ENCODE results near the gene CLPTM1. TPM values are rescaled to one million over a fixed set of nuclear protein-coding genes. Genes with fewer than 3 reads are reported as not detected.
A peak's percentile ranks its signal among the peaks of the same experiment; 100 is the strongest.
"Not testable (repeated sequence)": the region's sequence is repeated elsewhere in the genome, so short reads cannot be mapped to it uniquely, and the experiment has no call there.

Gene CLPTM1
- total RNA-seq, 2 donors from 2014 or later, result 98.6 to 165 TPM

DNA sequence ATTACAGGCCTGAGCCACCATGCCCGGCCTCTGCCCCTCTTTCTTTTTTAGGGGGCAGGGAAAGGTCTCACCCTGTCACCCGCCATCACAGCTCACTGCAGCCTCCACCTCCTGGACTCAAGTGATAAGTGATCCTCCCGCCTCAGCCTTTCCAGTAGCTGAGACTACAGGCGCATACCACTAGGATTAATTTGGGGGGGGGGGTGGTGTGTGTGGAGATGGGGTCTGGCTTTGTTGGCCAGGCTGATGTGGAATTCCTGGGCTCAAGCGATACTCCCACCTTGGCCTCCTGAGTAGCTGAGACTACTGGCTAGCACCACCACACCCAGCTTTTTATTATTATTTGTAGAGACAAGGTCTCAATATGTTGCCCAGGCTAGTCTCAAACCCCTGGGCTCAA lies 45.4 kb upstream of the CLPTM1 start:
- no peak for DNase-seq
- no peak overlapping the region for H3K4me3 ChIP-seq
- no peak overlapping the region for H3K27ac ChIP-seq
- TF ChIP-seq, protein P1, sequence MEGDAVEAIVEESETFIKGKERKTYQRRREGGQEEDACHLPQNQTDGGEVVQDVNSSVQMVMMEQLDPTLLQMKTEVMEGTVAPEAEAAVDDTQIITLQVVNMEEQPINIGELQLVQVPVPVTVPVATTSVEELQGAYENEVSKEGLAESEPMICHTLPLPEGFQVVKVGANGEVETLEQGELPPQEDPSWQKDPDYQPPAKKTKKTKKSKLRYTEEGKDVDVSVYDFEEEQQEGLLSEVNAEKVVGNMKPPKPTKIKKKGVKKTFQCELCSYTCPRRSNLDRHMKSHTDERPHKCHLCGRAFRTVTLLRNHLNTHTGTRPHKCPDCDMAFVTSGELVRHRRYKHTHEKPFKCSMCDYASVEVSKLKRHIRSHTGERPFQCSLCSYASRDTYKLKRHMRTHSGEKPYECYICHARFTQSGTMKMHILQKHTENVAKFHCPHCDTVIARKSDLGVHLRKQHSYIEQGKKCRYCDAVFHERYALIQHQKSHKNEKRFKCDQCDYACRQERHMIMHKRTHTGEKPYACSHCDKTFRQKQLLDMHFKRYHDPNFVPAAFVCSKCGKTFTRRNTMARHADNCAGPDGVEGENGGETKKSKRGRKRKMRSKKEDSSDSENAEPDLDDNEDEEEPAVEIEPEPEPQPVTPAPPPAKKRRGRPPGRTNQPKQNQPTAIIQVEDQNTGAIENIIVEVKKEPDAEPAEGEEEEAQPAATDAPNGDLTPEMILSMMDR (IDR thresholded peaks at IDR 0.05), result no peak
- no peaks in the 10 kb centered on the region for H3K4me1 ChIP-seq
- no peaks in the 10 kb centered on the region for H3K36me3 ChIP-seq
- no peaks in the 10 kb centered on the region for H3K9me3 ChIP-seq
- intact Hi-C loops (cut with DNase I), result no loop called here
- no peak overlapping the region for H3K9ac ChIP-seq (ENCODE audit: low read depth in 2 of 2, low read length in 2 of 2)
- H3K27me3 ChIP-seq, result peaks cover 8% of the 10 kb centered on the region

DNA sequence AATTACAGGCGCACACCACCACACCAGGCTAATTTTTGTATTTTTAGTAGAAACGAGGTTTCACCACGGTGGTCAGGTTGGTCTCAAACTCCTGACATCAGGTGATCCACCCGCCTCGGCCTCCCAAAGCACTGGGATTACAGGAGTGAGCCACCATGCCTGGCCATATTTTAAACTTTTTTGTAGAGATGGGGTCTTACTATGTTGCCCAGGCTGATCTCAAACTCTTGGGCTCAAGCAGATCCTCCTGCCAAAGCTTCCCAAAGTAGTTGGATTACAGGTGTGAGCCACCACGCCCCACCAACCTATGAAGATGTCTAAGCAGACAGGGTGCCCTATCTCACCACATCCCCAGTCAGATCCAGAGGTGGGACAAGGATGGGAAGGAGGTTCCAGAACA lies 43.3 kb upstream of the CLPTM1 start:
- H3K4me3 ChIP-seq; intact Hi-C loops (cut with DNase I); H3K27ac ChIP-seq; H3K4me1 ChIP-seq; H3K9me3 ChIP-seq; H3K27me3 ChIP-seq; H3K36me3 ChIP-seq; H3K9ac ChIP-seq (ENCODE audit: low read depth in 2 of 2, low read length in 2 of 2); DNase-seq: not testable (repeated sequence)

DNA sequence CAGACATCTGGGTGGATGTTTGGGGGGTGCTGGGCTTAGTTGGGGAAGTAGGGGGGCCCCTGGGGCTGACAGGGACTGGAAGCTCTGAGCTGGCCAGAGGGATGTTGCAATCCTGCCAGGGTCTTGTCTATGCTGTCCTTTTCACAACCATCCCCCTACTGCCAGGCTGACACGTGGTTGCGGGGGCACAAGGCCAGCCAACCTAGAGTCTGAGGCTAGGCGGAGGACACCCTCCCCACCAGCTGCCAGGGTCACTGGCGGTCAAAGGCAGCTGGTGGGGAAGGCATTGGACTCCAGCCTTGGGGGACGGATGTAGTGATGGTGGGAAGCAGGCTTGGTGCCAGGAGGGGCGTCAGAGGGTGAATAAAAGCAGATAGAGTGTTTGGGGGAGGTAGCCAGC lies 42.3 kb upstream of the CLPTM1 start:
- intact Hi-C loops (cut with DNase I), result no loop called here
- DNase-seq, result no peak
- no peak overlapping the region for H3K27ac ChIP-seq
- no peaks in the 10 kb centered on the region for H3K27me3 ChIP-seq
- no peaks in the 10 kb centered on the region for H3K4me1 ChIP-seq
- TF ChIP-seq, protein P1 (IDR thresholded peaks at IDR 0.05), result no peak
- H3K36me3 ChIP-seq, result no peaks in the 10 kb centered on the region
- H3K9ac ChIP-seq (ENCODE audit: low read depth in 2 of 2, low read length in 2 of 2), result no peak overlapping the region
- H3K9me3 ChIP-seq, result no peaks in the 10 kb centered on the region
- H3K4me3 ChIP-seq, result no peak overlapping the region

- H3K4me1 ChIP-seq; DNase-seq; H3K27ac ChIP-seq; H3K36me3 ChIP-seq; H3K9me3 ChIP-seq; H3K9ac ChIP-seq (ENCODE audit: low read depth in 2 of 2, low read length in 2 of 2); H3K4me3 ChIP-seq; H3K27me3 ChIP-seq; intact Hi-C loops (cut with DNase I): not testable (repeated sequence)
Measured at GRCh38 chr19:44913512-44914432, 41.4 kb upstream of the CLPTM1 start.

DNA sequence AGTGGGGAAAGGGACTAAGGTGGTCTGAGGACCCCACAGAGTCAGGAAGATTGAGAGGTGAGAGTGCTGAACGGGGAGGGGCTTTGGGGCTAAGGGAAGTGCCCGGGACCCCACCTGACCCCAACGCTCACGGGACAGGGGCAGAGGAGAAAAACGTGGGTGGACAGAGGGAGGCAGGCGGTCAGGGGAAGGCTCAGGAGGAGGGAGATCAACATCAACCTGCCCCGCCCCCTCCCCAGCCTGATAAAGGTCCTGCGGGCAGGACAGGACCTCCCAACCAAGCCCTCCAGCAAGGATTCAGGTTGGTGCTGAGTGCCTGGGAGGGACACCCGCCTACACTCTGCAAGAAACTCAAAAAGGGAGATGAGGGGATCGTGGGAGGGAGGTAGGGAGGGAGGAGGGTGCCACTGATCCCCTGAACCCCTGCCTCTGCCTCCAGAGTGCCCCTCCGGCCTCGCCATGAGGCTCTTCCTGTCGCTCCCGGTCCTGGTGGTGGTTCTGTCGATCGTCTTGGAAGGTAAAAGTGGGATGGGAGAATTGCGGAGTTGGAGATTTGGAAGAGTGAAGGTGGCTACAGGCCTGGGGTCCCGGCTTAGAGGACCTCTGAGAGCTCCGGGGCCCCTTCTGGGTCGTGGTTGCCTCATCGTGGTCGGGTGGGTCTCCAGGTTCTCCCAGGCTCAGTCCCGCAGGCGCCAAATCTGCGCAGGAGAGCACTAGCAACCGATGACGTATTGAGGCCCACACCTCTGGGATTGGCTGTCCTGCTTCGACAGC lies 40.6 kb upstream of the CLPTM1 start, which contains the start of gene APOC1:
TSS of gene APOC1 (plus strand) at position 176 of the 774 bp plus-strand sequence. CDS start at position 460, 284 bp downstream.
- H3K9me3 ChIP-seq; H3K27me3 ChIP-seq; intact Hi-C loops (cut with DNase I); H3K4me1 ChIP-seq; H3K36me3 ChIP-seq; H3K27ac ChIP-seq: not testable (repeated sequence)
- DNase-seq, result peak; percentile 86
- peak within 1 kb of the TSS; percentile 48 for H3K4me3 ChIP-seq
- peak within 1 kb of the TSS; percentile 14 to 47 for H3K9ac ChIP-seq (ENCODE audit: low read depth in 2 of 2, low read length in 2 of 2)

GRCh38 chr19:44924243-44924725 lies 30.9 kb upstream of the CLPTM1 start:
- Histone ChIP-seq H3K27me3 (no peaks in the 10 kb centered on the region), H3K9ac (ENCODE audit: low read depth in 2 of 2, low read length in 2 of 2) (no peak overlapping the region), H3K4me3 (no peak overlapping the region), H3K27ac (peak overlapping the region; percentile 13), H3K9me3 (no peaks in the 10 kb centered on the region), H3K4me1 (no peaks in the 10 kb centered on the region), H3K36me3 (no peaks in the 10 kb centered on the region)
- no peak for DNase-seq
- TF ChIP-seq, protein P1 (IDR thresholded peaks at IDR 0.05), result no peak
- intact Hi-C loops (cut with DNase I), result no loop called here
